NCI-H2196 (cell line): ENCODE results near the gene OSM.

Source experiments
- DNase-seq: peaks from one replicate; lab custom pipeline; 2025; ENCODE audit not compliant: unreplicated experiment; lab: John Stamatoyannopoulos, UW

Gene OSM

DNA sequence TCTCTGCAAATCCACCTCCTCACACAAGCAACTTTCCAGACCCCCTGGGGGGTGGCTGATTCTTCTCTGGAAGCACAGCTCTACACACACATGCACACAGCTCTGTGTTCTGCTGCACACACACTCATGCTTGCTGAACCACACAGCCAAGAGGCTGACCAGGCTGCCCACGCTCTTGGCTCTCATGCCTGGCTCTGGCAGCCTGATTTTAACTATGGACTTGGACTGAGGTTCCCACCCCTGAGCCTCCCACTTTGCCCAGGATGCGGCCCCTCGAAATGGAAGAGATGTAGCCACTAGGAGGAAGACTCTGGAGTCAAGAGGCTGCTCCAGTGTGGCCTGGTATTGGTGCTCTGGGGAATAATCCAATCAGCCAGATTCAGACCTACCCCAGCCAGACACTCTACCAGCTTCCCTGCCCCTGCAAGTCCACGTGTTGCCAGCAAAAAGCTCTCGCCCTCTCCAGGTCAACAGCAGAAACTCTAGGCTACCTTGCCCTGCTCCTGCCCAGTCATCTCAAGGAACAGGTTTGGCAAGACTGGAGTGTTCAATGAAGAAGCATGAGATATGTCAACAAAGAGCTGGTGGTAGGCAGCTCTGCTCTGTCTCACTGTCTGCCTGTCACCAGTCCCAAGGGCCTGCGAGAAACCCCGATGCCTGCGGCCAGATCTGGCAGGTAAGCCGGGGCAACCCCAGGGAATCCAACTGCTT is 31.5 kb upstream of the OSM start:
- peak; percentile 17 for DNase-seq

- no peak for DNase-seq
Observed at GRCh38 chr22:30297276-30297990, 30.8 kb upstream of the OSM start.

- DNase-seq, result no peak
Observed at GRCh38 chr22:30296833-30297232, 30.2 kb upstream of the OSM start.

DNA sequence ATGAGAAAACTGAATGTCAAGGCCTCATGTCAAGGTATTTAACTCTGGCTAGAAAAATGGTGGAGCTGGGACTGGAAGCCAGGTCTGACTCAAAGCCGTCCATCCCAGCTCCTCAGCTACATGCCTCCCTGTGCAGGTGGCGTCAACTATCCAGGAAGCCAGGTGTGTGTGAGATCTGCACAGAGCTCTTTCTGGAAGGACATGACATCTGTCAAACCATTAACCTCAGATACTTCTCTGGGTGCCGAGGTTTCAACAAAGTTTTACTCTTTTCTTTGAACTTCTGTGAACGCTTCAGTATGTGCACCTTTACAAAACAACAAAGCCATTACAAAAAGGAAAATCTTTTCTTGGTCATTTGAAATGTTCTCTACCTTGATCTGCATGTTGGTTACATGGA is 29.7 kb upstream of the OSM start:
- no peak for DNase-seq

DNA sequence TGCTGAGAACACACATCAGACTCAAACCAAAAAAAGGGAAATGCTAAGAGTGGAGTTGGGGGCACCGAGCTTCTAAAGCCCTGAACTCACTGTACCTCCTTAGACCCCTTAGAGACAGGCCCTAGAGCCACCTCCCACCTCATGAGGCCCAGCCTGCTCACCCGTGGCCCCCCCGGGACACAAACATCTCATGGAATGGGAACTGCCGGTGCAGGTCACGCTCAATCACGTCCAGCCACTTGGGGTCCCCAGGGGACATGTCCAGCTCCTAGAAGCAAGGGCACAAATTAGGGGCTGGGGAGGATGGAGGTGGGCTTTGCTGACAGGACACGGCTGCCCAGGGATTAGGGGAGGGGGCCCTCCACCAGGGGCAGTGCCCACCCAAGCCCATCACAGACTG is 28.9 kb upstream of the OSM start:
- DNase-seq, result no peak

- DNase-seq, result no peak
Observed at GRCh38 chr22:30294830-30295229, 28.2 kb upstream of the OSM start.

- DNase-seq, result no peak
Observed at GRCh38 chr22:30294066-30294465, 27.4 kb upstream of the OSM start.

GRCh38 chr22:30293026-30293425 is 26.4 kb upstream of the OSM start:
- no peak for DNase-seq

DNA sequence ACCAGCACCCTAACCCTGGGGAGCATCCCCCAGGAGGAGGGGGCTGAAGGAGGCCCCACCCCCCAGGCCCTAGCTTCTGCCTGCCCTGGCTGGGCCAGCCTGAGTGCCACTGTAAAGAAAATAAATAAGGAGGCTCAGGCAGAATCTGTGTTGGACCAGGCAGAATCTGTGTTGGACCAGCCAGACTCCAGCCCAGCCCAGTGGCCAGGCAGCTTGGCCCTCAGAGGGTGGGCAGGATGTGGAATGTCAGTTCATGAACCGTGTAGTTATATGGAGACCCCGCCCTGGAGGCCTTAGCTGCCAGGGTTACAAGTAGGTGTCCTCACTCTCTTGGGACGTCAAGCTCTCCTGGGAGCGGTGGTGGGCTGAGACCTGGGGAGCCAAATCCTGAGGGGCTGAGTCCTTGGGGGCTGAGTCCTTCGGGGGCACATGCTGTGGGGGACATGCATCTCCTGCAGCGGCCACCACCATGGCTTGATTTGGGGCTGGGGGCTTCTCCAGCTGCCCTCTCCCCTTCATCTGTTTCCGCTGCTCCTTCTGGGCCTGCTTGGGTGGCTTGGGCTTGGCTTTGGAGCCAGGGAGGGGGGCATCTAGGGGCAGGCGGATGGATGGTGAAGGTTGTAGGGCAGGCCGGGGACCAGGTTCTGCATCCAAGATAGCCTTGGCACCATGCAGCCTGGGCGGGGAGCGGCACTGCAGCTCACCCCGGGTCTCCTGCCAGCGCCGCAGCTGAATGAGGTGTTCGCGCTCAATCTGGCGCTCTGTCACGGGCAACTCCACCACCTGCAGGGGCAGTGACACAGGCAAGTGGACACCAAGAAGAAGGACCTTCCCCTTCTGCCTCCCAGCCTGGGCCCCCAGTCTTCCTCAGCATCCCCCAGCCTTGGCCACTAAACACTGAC is 25.7 kb upstream of the OSM start:
- DNase-seq, result no peak

- peak; percentile 48 for DNase-seq
Observed at GRCh38 chr22:30291058-30291892, 24.6 kb upstream of the OSM start.

DNA sequence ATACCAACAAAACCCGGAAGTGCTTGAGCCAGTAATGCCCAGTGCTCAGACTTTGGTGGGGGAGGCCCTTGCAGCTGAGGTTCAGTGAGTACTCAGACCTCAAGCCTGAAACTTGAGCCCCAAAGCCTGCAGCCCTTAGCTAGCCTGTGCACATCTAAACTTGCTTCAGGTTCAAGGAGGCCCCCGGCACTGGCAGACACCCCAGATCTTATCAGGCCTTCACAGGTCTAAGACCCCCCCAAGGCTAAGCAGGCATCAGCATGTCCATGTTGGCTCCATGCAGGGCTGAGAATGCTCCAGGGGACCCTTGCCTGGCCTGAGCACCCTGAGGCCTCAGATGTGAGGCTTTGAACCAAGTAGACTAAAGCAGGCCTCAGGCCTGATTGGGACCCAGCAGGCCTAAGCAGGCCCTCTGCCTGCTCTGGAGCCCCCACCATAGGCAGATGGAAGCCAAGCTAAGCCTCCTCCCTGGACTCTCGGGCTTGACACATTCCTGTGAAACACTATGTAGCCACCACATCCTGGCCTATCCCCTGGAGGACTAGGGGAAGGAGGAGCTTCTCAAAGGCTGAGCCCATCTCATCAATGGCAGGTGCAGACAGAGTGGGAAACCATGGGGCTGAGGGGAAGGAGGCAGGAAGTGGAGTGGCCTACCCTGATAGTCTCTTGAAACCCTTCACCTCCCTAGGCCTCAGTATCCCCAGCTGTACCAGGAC is 23.8 kb upstream of the OSM start:
- peak; percentile 45 for DNase-seq

GRCh38 chr22:30289980-30290313 is 23.3 kb upstream of the OSM start:
- DNase-seq, result no peak

DNA sequence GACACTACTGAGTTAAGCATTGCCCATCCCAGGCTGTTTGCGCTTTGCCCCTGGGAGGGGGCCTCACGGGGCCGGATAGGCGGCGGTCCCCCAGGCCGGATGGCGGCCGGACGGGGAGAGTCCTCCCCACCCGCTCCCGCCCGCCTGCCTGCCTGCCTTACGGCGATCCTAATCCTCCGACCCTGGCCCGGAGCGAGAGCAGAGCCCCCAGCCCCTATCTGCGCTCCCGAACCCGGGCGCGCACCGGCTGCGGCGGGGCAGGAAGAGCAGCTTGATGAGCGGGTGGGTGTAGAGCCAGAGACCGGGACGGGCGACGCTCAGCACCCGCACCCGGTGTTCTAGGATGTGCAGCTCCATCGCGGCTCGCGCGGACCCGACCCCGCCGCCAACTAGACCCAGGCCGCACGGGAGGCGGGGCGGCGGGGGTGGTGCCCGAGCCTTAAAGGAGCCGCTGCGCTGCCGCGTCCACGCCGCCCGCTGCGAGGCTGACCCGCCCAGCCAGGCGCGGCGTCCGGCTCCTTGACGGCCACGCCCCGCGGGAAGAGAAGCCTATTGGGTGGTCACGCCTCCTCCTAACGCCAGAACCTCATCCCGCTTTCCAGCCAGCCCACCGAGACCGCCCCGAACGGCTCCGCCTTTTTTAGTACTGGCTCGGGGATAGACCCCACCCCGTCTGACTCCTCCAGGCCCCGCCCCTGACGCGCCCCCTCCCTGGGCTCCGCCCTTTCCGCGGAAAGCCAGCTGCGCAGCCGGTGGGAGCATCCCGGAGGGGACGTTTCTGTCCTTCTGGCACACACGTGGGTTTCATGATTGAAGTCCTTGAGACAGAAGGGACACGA is 22.7 kb upstream of the OSM start, which contains the start of gene CASTOR1:
CASTOR1 (minus strand) TSS at position 365 of the 839 bp plus-strand sequence; CDS start at position 357, 8 bp downstream.
- DNase-seq, result peak; percentile 88

- DNase-seq, result no peak
Observed at GRCh38 chr22:30288419-30289140, 21.9 kb upstream of the OSM start.

DNA sequence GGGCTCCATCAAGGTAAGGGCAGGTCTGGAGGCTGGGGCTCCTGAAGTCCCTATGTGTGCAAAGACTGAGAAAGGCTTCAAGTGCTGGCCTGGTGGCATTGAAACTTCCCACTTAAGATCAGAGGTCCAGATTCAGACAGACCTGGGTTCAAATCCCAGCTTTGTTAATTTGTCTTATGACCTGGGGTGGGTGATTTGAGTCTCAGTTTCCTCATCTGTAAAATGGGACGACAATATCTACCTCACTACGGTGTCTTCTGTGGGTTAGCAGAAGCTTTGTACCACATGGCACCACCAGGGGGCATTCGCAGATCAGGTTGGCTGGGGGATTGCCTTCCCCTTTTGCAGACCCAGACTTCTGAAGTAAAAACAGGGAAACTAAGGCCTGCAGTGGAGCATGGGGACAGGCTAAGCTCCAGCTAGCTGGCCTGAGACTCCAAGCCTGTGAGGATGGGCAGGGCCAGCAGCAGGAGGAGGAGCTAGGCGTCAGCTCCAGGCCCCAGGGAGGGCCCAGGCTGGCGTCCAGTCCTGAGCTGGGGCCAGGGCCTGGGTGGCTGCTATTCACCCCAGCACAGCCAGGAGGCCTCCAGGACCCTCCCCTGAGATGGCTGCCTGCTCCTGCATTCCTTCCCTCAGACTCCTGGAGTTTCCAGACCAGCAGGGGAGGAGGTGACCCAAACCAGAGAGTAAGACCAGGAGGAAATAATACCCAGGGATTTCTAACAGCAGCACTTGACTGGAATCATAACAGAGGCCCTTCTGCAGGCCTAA is 21.2 kb upstream of the OSM start:
- DNase-seq, result peak; percentile 45

- DNase-seq, result peak; percentile 31
Observed at GRCh38 chr22:30286813-30287647, 20.4 kb upstream of the OSM start.

DNA sequence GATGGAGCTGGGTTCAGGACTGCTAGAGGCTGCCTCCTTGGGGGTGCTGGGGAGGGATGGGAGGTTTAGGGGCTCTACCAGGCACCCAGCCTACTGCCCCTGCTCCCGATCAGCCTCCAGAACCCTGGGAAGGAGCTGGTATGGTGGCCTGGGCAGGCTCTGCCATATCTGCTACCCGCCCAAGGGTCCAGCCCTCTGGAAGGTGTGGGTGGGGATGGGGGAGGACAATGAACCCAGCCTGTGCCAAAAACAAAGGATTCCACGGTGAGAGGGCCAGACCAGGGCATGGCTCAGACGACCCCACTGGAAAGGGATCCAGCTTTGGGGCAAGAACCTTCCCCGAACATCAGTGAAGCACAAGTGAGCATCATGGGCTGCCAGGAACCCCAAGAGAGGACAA is 19.7 kb upstream of the OSM start:
- DNase-seq, result no peak
